OCI-LY7 (cell line): ENCODE measurements around the gene ANAPC16. TPM values are rescaled to one million over a fixed set of nuclear protein-coding genes. Genes with fewer than 3 reads are reported as not detected.

Experiments used
- BruUV-seq: library from RNA; stranded (reverse); fragments of 400-500 nt; replicated peaks from 2 replicates; lab custom pipeline; 2021; lab: Mats Ljungman, UMichigan
- CTCF ChIA-PET: fragments of 300-600 bp; sonication (Branson Sonifier 250); formaldehyde crosslinking; loops from one replicate; lab custom pipeline; 2022; ENCODE audit warnings: antibody characterized with exemption; ENCODE audit not compliant: unreplicated experiment; lab: Charles Lee
- POLR2A ChIA-PET: fragments of 300-600 bp; sonication (Branson Sonifier 250); formaldehyde crosslinking; loops from one replicate; lab custom pipeline; 2022; ENCODE audit warnings: antibody characterized with exemption; lab: Charles Lee
- DNase-seq: peaks from one replicate; pipeline ENCODE4 v3.0.0-alpha.2; 2015; ENCODE audit warnings: low spot score
- H2AFZ ChIP-seq: fragments of 200-600 bp; sonication (generic), shearing (Covaris generic); 2 replicates; pipeline ENCODE4 v1.6.1; 2014; ENCODE audit warnings: mild to moderate bottlenecking, antibody characterized with exemption, low read length, moderate library complexity
- H3K27ac ChIP-seq: fragments of 200-600 bp; sonication (generic); 2 replicates; pipeline ENCODE4 v1.5.1; 2014; ENCODE audit warnings: mixed run types, low read depth, mild to moderate bottlenecking, moderate library complexity, low read length, inconsistent platforms; ENCODE audit not compliant: poor library complexity, severe bottlenecking
- H3K36me3 ChIP-seq: fragments of 200-600 bp; sonication (generic); 2 replicates; pipeline ENCODE4 v1.6.1; 2014; ENCODE audit warnings: mild to moderate bottlenecking, antibody characterized with exemption, low read length, moderate library complexity, mixed read lengths; ENCODE audit not compliant: insufficient read depth
- H3K4me1 ChIP-seq: fragments of 200-600 bp; sonication (generic); 2 replicates; pipeline ENCODE4 v1.5.1; 2014; ENCODE audit warnings: mild to moderate bottlenecking, low read length; ENCODE audit not compliant: insufficient read depth, poor library complexity, severe bottlenecking
- H3K4me2 ChIP-seq: fragments of 200-600 bp; sonication (generic); 2 replicates; pipeline ENCODE4 v1.6.1; 2014; ENCODE audit warnings: mild to moderate bottlenecking, low read length
- H3K4me3 ChIP-seq: fragments of 200-600 bp; sonication (generic); 2 replicates; pipeline ENCODE4 v1.5.1; 2014; ENCODE audit warnings: mild to moderate bottlenecking, low read depth, low read length; ENCODE audit not compliant: poor library complexity, severe bottlenecking
- H3K79me2 ChIP-seq: fragments of 200-600 bp; sonication (generic); 2 replicates; pipeline ENCODE4 v1.6.1; 2016; ENCODE audit warnings: low read depth, mild to moderate bottlenecking, low read length, moderate library complexity, mixed read lengths; ENCODE audit not compliant: insufficient read depth
- H3K9me2 ChIP-seq: fragments of 200-600 bp; sonication (generic); 2 replicates; pipeline ENCODE4 v1.6.1; 2016; ENCODE audit warnings: mild to moderate bottlenecking, low read length, mixed read lengths; ENCODE audit not compliant: insufficient read depth
- H3K9me3 ChIP-seq: fragments of 200-600 bp; sonication (generic); 2 replicates; pipeline ENCODE4 v1.6.1; 2014; ENCODE audit warnings: mild to moderate bottlenecking, mixed run types, low read length, mixed read lengths
- H4K20me1 ChIP-seq: fragments of 200-600 bp; sonication (generic); 2 replicates; pipeline ENCODE4 v1.6.1; 2014; ENCODE audit warnings: mild to moderate bottlenecking, antibody characterized with exemption, low read length, moderate library complexity, mixed read lengths; ENCODE audit not compliant: insufficient read depth
- EZH2phosphoT487 ChIP-seq: fragments of 200-600 bp; sonication (generic); IDR thresholded peaks from 2 replicates; pipeline ENCODE4 v1.6.1; 2018; ENCODE audit warnings: low read depth, borderline replicate concordance, mild to moderate bottlenecking, mixed run types, antibody characterized with exemption, low read length, moderate library complexity, mixed read lengths
- intact Hi-C: fragments of 100-400 bp; cut with micrococcal nuclease; formaldehyde crosslinking; loops from one replicate; pipeline ENCODE4 v1.10.0; 2022; ENCODE audit not compliant: unreplicated experiment
- total RNA-seq, 2 experiments: library from RNA; depleted of rRNA in 1 of 2; stranded (reverse); fragments of >200 nt in 1 of 2; shearing (Covaris generic) in 1 of 2; gene quantifications; 2 replicates each; pipeline ENCODE4 v1.2.3, GENCODE V29; 2014 to 2022
- TF ChIP-seq, protein P1 (sequence below): fragments of 200-600 bp; sonication (generic); conservative IDR thresholded peaks from 2 replicates; pipeline ENCODE4 v1.5.1; 2014; ENCODE audit warnings: mild to moderate bottlenecking, antibody characterized with exemption, low read length, moderate library complexity, mixed read lengths

ANAPC16 gene
- total RNA-seq, 2 experiments from 2014 or later, result 68.0 to 92.8 TPM

DNA sequence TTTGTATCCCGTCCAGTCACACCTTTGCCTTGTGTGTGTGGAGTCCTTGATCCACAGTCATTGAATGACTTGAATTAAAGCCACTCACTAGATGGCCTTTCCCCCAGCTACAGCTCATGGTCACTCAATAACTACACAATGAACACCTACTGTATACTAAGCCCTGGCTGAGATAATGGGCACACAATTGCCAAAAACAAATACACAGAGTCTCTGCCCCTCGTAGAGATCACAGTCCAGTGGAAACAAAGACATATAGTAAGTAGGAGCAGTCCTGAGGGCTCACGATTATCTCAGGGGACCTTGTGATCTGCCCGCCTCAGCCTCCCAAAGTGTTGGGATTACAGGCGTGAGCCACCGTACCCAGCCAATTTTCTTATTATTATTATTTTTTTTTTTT lies 35.8 kb downstream of the ANAPC16 start:
- Histone ChIP-seq H3K4me2 (no peak overlapping the region), H3K36me3 (no peaks in the 10 kb centered on the region), H3K4me1 (peaks cover 52% of the 10 kb centered on the region), H3K4me3 (no peak overlapping the region), H2AFZ (no peak overlapping the region), H3K79me2 (no peaks in the 10 kb centered on the region), H4K20me1 (no peaks in the 10 kb centered on the region), H3K9me3 (no peaks in the 10 kb centered on the region), H3K9me2 (no peaks in the 10 kb centered on the region), H3K27ac (no peak overlapping the region)
- ChIA-PET CTCF (no interaction called here), POLR2A (interaction anchor here (0.7 to 2.2 kb wide), 4 partner anchors 8 to 78 kb away, joined by 3 to 4 read pairs (median 3); partner anchors contain the start of gene DDIT4)
- intact Hi-C loops, result no loop called here
- no peak for DNase-seq
- TF ChIP-seq EZH2phosphoT487, result no peak
- TF ChIP-seq, protein P1, sequence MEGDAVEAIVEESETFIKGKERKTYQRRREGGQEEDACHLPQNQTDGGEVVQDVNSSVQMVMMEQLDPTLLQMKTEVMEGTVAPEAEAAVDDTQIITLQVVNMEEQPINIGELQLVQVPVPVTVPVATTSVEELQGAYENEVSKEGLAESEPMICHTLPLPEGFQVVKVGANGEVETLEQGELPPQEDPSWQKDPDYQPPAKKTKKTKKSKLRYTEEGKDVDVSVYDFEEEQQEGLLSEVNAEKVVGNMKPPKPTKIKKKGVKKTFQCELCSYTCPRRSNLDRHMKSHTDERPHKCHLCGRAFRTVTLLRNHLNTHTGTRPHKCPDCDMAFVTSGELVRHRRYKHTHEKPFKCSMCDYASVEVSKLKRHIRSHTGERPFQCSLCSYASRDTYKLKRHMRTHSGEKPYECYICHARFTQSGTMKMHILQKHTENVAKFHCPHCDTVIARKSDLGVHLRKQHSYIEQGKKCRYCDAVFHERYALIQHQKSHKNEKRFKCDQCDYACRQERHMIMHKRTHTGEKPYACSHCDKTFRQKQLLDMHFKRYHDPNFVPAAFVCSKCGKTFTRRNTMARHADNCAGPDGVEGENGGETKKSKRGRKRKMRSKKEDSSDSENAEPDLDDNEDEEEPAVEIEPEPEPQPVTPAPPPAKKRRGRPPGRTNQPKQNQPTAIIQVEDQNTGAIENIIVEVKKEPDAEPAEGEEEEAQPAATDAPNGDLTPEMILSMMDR, result no peak
- no TSS peak for BruUV-seq

DNA sequence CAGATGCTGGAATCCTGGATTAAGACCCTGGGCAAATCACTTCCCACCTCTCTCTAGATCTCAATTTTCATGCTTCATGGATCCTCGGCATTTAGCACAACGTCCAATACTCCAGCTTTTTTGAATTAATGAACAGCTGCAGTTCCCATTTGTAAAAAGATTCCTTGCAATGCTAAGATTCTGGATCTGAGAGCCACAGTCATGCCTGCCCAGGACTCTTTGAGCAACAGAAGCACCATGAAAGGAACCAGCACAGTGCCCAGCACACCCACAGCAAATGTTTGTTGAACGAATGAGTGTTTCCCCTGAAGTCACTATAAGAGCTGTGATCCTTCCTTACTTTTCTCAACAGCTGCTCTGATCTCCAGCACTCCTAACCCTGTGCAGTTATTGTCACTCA lies 37.2 kb downstream of the ANAPC16 start:
- ChIA-PET POLR2A (interaction anchor here (1.0 to 1.5 kb wide), 4 partner anchors 8 to 68 kb away, joined by 3 to 6 read pairs (median 4); partner anchors contain the start of gene DDIT4), CTCF (interaction anchor here (1.0 kb wide), 1 partner anchor 101 kb away, joined by 3 read pairs; no protein-coding TSS in a partner anchor)
- no peak for DNase-seq
- TF ChIP-seq, protein P1, result no peak
- no peak for TF ChIP-seq EZH2phosphoT487
- no peaks in the 10 kb centered on the region for H3K9me3 ChIP-seq
- no peaks in the 10 kb centered on the region for H3K36me3 ChIP-seq
- H3K9me2 ChIP-seq, result no peaks in the 10 kb centered on the region
- no peak overlapping the region for H2AFZ ChIP-seq
- H3K27ac ChIP-seq, result no peak overlapping the region
- intact Hi-C loops, result no loop called here
- H4K20me1 ChIP-seq, result no peaks in the 10 kb centered on the region
- H3K79me2 ChIP-seq, result no peaks in the 10 kb centered on the region
- BruUV-seq, result no TSS peak
- H3K4me2 ChIP-seq, result no peak overlapping the region
- no peak overlapping the region for H3K4me3 ChIP-seq
- peaks cover 50% of the 10 kb centered on the region for H3K4me1 ChIP-seq

DNA sequence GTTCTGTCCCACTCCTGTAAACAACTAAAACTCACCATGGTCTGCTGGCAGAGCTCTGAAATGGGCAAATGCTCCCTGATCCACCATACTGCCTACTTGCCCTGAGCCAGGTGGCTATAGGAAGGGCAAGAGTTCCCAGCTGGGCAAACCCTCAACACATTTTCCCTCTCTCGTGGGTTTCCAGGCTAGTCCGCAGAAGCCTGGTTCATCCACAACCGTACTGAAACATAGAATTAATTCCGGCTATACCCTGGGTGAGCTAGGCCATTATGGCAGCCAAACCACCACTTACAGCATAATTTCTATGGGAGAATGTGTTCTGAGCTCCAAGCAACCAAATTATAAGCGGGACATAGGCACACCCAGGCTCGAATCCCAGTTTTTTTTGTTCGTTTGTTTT lies 37.8 kb downstream of the ANAPC16 start:
- TF ChIP-seq EZH2phosphoT487, result no peak
- TF ChIP-seq, protein P1, result no peak
- peaks cover 45% of the 10 kb centered on the region for H3K4me1 ChIP-seq
- intact Hi-C loops, result no loop called here
- no peaks in the 10 kb centered on the region for H3K9me3 ChIP-seq
- BruUV-seq, result no TSS peak
- H3K79me2 ChIP-seq, result no peaks in the 10 kb centered on the region
- DNase-seq, result no peak
- H2AFZ ChIP-seq, result no peak overlapping the region
- ChIA-PET POLR2A (interaction anchor here (1.0 to 1.5 kb wide), 4 partner anchors 7 to 68 kb away, joined by 3 to 6 read pairs (median 4); partner anchors contain the start of gene DDIT4), CTCF (no interaction called here)
- no peak overlapping the region for H3K27ac ChIP-seq
- no peaks in the 10 kb centered on the region for H3K36me3 ChIP-seq
- no peak overlapping the region for H3K4me3 ChIP-seq
- H3K4me2 ChIP-seq, result no peak overlapping the region
- H4K20me1 ChIP-seq, result no peaks in the 10 kb centered on the region
- no peaks in the 10 kb centered on the region for H3K9me2 ChIP-seq
